Measurements from ENCODE around the gene PTPRK.

The PTPRK gene

GRCh38 chr6:128345278-128345677, 175.1 kb downstream of the PTPRK start:
- no peak for DNase-seq (ENCODE audit: low spot score in 2 of 2)
- no peak overlapping the region for H3K4me3 Mint-ChIP-seq
- no peaks in the 10 kb centered on the region for H3K9me3 Mint-ChIP-seq
- no peaks in the 10 kb centered on the region for H3K36me3 Mint-ChIP-seq
- no peak overlapping the region for H3K27ac Mint-ChIP-seq
- H3K4me1 Mint-ChIP-seq = no peaks in the 10 kb centered on the region
- ATAC-seq = no peak

DNA sequence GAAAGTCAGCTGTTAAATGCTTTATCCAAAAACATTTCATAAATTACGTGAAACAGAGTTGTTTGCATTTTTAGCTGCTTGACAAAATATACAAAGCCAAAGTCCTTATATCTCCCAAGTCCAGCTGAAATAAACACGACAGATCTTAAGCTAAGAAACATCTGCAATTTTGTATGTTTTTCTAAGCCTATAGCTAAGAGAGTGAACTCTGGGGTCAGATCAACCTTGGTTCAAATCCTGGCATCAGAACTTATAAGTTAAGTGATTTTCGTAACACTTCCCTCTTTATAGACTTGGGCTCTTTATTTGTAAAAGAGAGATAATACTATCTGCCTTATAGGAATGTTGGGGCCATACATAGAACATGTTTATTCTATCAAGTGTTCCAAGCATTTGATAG, 176.7 kb downstream of the PTPRK start:
- no peak overlapping the region for H3K4me3 Mint-ChIP-seq
- no peak overlapping the region for H3K27ac Mint-ChIP-seq
- no peaks in the 10 kb centered on the region for H3K36me3 Mint-ChIP-seq
- DNase-seq (ENCODE audit: low spot score in 2 of 2) (no peak), ATAC-seq (no peak)
- H3K9me3 Mint-ChIP-seq = no peaks in the 10 kb centered on the region
- H3K4me1 Mint-ChIP-seq = no peaks in the 10 kb centered on the region

- Mint-ChIP-seq H3K36me3 (no peaks in the 10 kb centered on the region), H3K4me3 (no peak overlapping the region), H3K4me1 (no peaks in the 10 kb centered on the region), H3K27ac (no peak overlapping the region), H3K9me3 (no peaks in the 10 kb centered on the region)
- ATAC-seq = no peak
- DNase-seq (ENCODE audit: low spot score in 2 of 2) = no peak
Measured at GRCh38 chr6:128339635-128340450, 180.6 kb downstream of the PTPRK start.

DNA sequence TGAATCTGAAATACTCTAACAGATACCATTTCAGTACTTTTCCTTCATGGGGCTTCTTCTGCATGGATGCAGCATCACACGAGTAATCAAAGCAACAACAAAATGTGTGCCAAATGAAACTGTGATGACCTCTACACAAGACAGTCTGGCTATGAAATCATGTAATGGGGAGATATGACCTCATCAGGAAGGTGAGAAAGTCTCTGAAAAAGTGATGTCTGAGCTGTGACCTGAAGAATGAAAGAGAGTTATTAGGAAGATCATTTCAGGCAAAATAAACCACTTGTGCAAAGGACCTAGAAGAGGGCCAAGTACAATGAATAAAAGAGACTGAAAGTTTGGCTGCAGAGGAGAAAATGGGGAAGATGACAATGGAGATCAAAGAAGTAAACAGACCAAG, 182.8 kb downstream of the PTPRK start:
- Mint-ChIP-seq H3K4me1 (no peaks in the 10 kb centered on the region), H3K36me3 (no peaks in the 10 kb centered on the region), H3K4me3 (no peak overlapping the region), H3K27ac (no peak overlapping the region), H3K9me3 (no peaks in the 10 kb centered on the region)
- DNase-seq (ENCODE audit: low spot score in 2 of 2) (no peak), ATAC-seq (no peak)

- Mint-ChIP-seq H3K4me1 (no peaks in the 10 kb centered on the region), H3K9me3 (no peaks in the 10 kb centered on the region), H3K27ac (no peak overlapping the region), H3K4me3 (no peak overlapping the region), H3K36me3 (no peaks in the 10 kb centered on the region)
- DNase-seq (ENCODE audit: low spot score in 2 of 2) = no peak
- ATAC-seq = no peak
Measured at GRCh38 chr6:128336436-128337095, 183.8 kb downstream of the PTPRK start.

GRCh38 chr6:128335963-128336362, 184.4 kb downstream of the PTPRK start:
- H3K4me3 Mint-ChIP-seq = no peak overlapping the region
- H3K36me3 Mint-ChIP-seq = no peaks in the 10 kb centered on the region
- no peaks in the 10 kb centered on the region for H3K4me1 Mint-ChIP-seq
- H3K9me3 Mint-ChIP-seq = no peaks in the 10 kb centered on the region
- DNase-seq (ENCODE audit: low spot score in 2 of 2) = no peak
- no peak for ATAC-seq
- no peak overlapping the region for H3K27ac Mint-ChIP-seq

DNA sequence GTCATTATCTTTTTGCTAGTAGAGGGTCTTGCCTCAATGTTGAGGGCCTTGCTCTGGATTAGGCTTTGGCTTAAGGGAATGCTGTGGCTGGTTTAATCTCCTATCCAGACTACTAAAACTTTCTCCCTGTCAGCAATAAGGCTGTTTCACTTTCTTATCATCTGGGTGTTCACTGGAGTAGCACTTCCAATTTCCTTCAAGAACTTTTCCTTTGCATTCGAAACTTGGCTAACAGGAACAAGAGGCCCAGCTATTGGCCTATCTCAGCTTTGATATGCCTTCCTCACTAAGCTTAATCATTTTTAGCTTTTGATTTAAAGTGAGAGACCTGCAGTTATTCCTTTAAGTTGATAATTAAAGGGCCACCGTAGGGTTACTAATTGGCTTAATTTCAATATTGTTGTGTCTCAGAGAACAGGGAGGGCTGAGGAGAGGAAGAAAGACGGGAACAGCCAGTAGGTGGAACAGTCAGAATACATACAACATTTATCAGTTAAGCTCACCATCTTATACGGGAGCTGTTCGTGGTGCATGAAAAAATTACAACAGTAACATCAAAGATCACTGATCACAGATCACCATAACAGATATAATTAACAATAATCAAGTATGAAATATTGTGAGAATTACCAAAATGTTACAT, 186.7 kb downstream of the PTPRK start:
- Mint-ChIP-seq H3K9me3 (no peaks in the 10 kb centered on the region), H3K36me3 (no peaks in the 10 kb centered on the region)
- ATAC-seq = no peak

GRCh38 chr6:128327890-128328289, 192.5 kb downstream of the PTPRK start:
- Mint-ChIP-seq H3K4me3 (no peak overlapping the region), H3K4me1 (no peaks in the 10 kb centered on the region), H3K9me3 (no peaks in the 10 kb centered on the region), H3K27ac (no peak overlapping the region), H3K36me3 (no peaks in the 10 kb centered on the region)
- DNase-seq (ENCODE audit: low spot score in 2 of 2) (peak; percentile 4 to 59), ATAC-seq (peak; percentile 83)

More for the DNA sequence above, 186.7 kb downstream of the PTPRK start:
- no peak for DNase-seq (ENCODE audit: low spot score in 2 of 2)
- Mint-ChIP-seq H3K27ac (no peak overlapping the region), H3K4me1 (no peaks in the 10 kb centered on the region), H3K4me3 (no peak overlapping the region)

GRCh38 chr6:128323011-128323410, 197.4 kb downstream of the PTPRK start:
- H3K27ac Mint-ChIP-seq = no peak overlapping the region
- no peak for ATAC-seq

DNA sequence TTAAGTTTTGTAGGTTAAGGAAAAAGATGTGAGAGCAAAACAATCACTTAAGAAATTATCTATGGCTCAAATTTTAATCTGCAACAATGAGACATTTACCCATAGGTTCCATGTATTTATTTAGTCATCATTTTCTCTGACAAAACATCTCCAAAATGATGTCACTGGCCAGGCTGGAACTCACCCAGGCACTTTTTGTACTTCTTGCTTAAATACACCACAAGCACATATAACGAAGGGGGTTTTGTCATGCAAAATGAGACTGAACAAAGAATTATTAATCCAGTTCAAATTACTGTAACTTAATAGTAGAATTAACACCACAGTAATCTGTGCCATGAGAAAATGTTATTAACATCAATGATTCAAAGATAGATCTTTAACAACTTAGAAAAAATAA, 200.5 kb downstream of the PTPRK start:
- H3K9me3 Mint-ChIP-seq = no peaks in the 10 kb centered on the region
- H3K36me3 Mint-ChIP-seq = no peaks in the 10 kb centered on the region
- H3K27ac Mint-ChIP-seq = no peak overlapping the region
- no peaks in the 10 kb centered on the region for H3K4me1 Mint-ChIP-seq
- DNase-seq (ENCODE audit: low spot score in 2 of 2) = no peak
- no peak overlapping the region for H3K4me3 Mint-ChIP-seq
- no peak for ATAC-seq

More at GRCh38 chr6:128323011-128323410, 197.4 kb downstream of the PTPRK start:
- Mint-ChIP-seq H3K36me3 (no peaks in the 10 kb centered on the region), H3K4me3 (no peak overlapping the region), H3K9me3 (no peaks in the 10 kb centered on the region), H3K4me1 (no peaks in the 10 kb centered on the region)
- no peak for DNase-seq (ENCODE audit: low spot score in 2 of 2)

DNA sequence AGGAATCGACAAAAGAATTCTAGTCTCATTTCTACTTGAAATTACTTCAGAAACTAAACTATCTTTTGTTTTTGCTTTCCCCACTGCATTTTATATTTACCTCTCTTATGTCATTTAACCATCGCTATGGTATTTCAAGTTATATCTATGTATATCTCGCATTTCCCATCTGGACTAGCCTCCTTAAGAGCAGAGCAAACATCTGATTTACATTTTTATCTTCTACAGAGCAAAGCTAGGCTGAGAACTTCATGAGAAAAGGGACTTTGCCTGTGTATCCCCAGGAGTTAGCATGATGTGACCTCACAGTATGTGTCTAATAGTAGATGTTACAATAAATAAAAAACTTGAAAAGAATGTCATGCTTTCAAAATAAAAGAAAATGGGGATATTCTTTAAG, 201.2 kb downstream of the PTPRK start:
- Mint-ChIP-seq H3K4me3 (no peak overlapping the region), H3K27ac (no peak overlapping the region), H3K9me3 (no peaks in the 10 kb centered on the region), H3K4me1 (no peaks in the 10 kb centered on the region), H3K36me3 (no peaks in the 10 kb centered on the region)
- ATAC-seq (no peak), DNase-seq (ENCODE audit: low spot score in 2 of 2) (no peak)

- no peak overlapping the region for H3K4me3 Mint-ChIP-seq
- no peaks in the 10 kb centered on the region for H3K9me3 Mint-ChIP-seq
- peaks cover 7% of the 10 kb centered on the region for H3K4me1 Mint-ChIP-seq
- no peaks in the 10 kb centered on the region for H3K36me3 Mint-ChIP-seq
- ATAC-seq (no peak), DNase-seq (ENCODE audit: low spot score in 2 of 2) (no peak)
- H3K27ac Mint-ChIP-seq = no peak overlapping the region
Measured at GRCh38 chr6:128316258-128316929, 204.0 kb downstream of the PTPRK start.

- Mint-ChIP-seq H3K27ac (no peak overlapping the region), H3K9me3 (no peaks in the 10 kb centered on the region)
Measured at GRCh38 chr6:128314190-128314589, 206.2 kb downstream of the PTPRK start.

GRCh38 chr6:128311944-128312570, 208.3 kb downstream of the PTPRK start:
- no peak overlapping the region for H3K4me3 Mint-ChIP-seq
- H3K9me3 Mint-ChIP-seq = no peaks in the 10 kb centered on the region
- H3K4me1 Mint-ChIP-seq = peaks cover 7% of the 10 kb centered on the region
- no peak overlapping the region for H3K27ac Mint-ChIP-seq
- DNase-seq (ENCODE audit: low spot score in 2 of 2) = no peak
- ATAC-seq = no peak
- H3K36me3 Mint-ChIP-seq = no peaks in the 10 kb centered on the region

More at GRCh38 chr6:128314190-128314589, 206.2 kb downstream of the PTPRK start:
- Mint-ChIP-seq H3K4me3 (no peak overlapping the region), H3K36me3 (no peaks in the 10 kb centered on the region), H3K4me1 (peaks cover 7% of the 10 kb centered on the region)
- no peak for ATAC-seq
- no peak for DNase-seq (ENCODE audit: low spot score in 2 of 2)

DNA sequence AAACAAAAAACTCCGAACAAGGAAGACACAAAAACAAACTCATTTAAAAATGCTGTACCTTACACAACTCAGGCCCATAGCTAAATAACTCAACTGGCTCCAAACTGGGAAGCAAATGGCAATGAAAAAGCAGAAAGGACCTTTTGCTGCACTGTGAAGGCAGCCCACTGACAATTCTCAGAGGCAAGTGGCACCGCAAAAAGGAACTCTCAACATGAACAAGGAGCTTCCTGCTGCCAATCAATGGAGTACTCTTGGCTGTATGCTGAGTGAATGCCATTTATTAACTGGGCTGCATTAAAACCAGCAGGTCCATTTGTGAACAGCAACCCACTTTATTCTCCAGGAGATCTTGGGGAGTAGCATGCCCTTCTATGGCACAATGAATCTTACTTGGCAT, 209.9 kb downstream of the PTPRK start:
- ATAC-seq (no peak), DNase-seq (ENCODE audit: low spot score in 2 of 2) (no peak)
- Mint-ChIP-seq H3K4me3 (no peak overlapping the region), H3K9me3 (no peaks in the 10 kb centered on the region), H3K36me3 (no peaks in the 10 kb centered on the region), H3K27ac (no peak overlapping the region), H3K4me1 (peaks cover 7% of the 10 kb centered on the region)
